Measurements from ENCODE around the gene TEX53.

DNA sequence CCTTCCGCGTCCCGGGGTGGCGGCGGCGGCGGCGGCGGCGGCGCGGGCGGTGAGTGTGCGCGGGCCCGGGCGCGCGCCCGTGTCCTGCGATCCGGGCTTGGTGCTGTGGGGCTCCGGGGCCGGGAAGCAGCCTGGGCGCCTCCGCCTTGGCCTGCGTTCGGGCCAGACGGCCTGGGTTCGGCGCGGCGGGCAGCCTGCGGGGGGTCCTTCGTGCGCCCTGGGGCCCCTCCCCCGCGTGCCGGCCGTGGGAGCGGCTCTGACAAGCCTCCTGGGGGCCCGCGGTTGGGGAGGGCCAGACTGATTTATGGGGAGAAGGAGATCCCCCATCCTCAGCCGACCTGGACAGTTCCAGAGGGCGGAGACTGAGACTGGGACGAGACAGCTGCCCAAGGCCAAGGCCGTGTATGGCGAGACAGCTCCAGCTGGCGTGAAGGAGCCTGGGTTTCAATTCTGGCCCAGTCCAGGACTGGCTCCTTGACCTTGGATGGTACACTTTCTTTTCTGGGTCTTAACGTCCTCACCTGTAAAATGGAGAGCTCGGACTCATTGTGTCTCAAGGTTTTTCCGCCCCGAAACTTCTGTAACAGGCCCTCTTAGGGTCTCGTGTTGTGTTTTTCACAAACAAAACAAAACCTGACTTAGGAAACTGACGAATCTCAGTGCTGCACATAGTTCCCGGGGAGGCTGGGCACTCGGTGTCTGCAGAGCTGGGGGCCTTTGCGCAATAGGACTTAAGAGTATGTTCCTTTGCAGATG is 45.9 kb downstream of the TEX53 start:
- TF ChIP-seq YY1 (IDR thresholded peaks at IDR 0.05; ENCODE audit: low read depth, low read length) (no peak), RNF2 (IDR thresholded peaks at IDR 0.05; ENCODE audit: borderline replicate concordance, low read depth, low read length, missing control alignments, poor library complexity, severe bottlenecking) (no peak), POLR2A (IDR thresholded peaks at IDR 0.05; ENCODE audit: control extremely low read depth in 1 of 2, low read depth in 2 of 2, low read length in 2 of 2) (peak in 1 of 2 experiments; percentile 29; a peak in 1 of 3 replicates), CTCF (IDR thresholded peaks at IDR 0.05; ENCODE audit: control extremely low read depth in 1 of 3, insufficient read depth in 1 of 3, low read depth in 1 of 3, low read length in 3 of 3) (no peak), POLR2AphosphoS5 (IDR thresholded peaks at IDR 0.05; ENCODE audit: low read depth, low read length) (0 out of 2 replicates have a peak, but pooled peaks have one; percentile 19), EZH2 (IDR thresholded peaks at IDR 0.05; ENCODE audit: low read depth, low read length, severe bottlenecking) (no peak), TEAD4 (IDR thresholded peaks at IDR 0.05; ENCODE audit: low read depth, low read length) (no peak), RXRA (IDR thresholded peaks at IDR 0.05; ENCODE audit: insufficient read depth, low read depth, low read length) (no peak)

Data from H1 (cell line).